T-helper 22 cell (primary cell): ENCODE results near the gene EFCAB5.
"Not testable (repeated sequence)": the region's sequence is repeated elsewhere in the genome, so short reads cannot be mapped to it uniquely, and the experiment has no call there.

Source experiments
- DNase-seq: peaks from one replicate; pipeline ENCODE4 v3.0.0-alpha.2; 2020; ENCODE audit warnings: low read depth

EFCAB5 gene

GRCh38 chr17:29941334-29941733 lies at the start of gene EFCAB5:
EFCAB5 (plus strand) TSS chr17:29941634; CDS start chr17:29941797, 163 bp downstream.
- no peak for DNase-seq

DNA sequence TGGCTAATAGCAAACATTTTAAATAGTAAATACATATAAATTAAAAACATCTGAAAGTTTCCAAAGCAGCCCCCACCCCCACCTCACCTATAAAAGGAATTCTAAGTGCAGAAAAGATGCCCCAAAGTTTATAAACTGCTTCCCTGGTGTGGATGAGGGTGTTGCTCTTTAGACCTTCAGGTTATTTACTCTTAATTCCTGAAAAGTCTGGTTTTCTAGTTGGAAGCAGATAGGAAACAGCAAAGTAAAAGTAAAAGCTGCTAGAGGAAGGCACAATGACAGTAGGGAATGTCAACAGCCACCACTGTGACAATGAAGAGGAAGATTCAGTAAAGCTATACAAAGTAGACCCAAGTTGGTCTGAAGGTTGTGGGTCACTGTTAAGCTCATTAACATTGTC lies 49.2 kb upstream of the EFCAB5 start:
- DNase-seq: no peak

DNA sequence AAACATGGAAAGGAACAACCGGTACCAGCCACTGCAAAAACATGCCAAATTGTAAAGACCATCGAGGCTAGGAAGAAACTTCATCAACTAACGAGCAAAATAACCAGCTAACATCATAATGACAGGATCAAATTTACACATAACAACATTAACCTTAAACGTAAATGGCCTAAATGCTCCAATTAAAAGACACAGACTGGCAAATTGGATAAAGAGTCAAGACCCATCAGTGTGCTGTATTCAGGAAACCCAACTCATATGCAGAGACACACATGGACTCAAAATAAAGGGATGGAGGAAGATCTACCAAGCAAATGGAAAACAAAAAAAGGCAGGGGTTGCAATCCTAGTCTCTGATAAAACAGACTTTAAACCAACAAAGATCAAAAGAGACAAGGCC lies 44.3 kb upstream of the EFCAB5 start:
- not testable (repeated sequence) for DNase-seq

GRCh38 chr17:29903471-29903870 lies 38.0 kb upstream of the EFCAB5 start:
- no peak for DNase-seq

DNA sequence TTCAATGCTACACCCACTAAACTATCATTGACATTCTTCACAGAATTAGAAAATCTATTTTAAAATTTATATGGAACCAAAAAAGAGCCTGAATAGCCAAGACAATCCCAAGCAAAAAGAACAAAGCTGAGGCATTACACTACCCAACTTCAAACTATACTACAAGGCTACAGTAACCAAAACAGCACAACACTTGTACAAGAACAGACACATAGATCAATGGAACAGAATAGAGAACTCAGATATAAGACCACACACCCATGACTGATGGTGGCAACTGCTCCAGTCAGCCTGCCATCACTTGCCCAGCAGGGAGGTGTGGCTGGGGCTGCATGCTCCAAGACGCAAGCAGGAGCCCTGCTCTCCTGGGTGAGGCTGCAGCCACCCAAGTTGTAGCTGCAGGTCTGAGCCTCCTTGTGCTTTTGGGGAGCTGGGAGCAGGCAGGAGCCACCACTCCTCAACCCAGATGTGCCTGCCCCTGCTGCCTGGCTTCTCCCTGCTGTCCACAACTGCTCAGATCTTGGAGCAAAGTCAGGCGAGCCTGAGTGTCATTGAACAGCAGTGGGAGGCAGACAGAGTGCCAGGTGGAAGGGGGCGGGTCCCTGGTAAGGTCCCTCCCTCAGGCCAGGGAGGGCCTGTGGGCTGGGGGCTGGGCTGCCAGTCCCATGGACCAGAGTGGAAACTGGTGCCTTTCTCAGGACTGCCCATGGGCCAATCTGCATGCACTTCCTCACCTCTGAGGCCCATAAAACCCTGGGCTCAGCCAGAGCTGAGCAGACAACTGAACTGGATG lies 36.2 kb upstream of the EFCAB5 start:
- no peak for DNase-seq

- no peak for DNase-seq
Measured at GRCh38 chr17:29905879-29906167, 35.6 kb upstream of the EFCAB5 start.

DNA sequence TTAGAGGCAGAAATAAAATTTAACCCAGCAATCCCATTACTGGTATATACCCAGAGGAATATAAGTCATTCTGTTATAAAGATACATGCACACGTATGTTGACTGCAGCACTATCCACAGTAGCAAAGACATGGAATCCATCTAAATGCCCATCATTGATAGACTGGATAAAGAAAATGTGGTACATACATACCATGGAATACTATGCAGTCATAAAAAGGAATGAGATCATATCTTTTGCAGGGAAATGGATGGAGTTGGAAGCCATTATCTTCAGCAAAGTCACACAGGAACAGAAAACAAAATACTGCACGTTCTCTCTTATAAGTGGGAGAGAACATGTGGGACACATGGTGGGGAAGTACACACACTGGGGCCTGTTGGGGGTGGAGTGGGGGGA lies 34.5 kb upstream of the EFCAB5 start:
- no peak for DNase-seq

GRCh38 chr17:29909236-29910003 lies 32.0 kb upstream of the EFCAB5 start:
- no peak for DNase-seq

- no peak for DNase-seq
Measured at GRCh38 chr17:29911641-29912177, 29.7 kb upstream of the EFCAB5 start.

DNA sequence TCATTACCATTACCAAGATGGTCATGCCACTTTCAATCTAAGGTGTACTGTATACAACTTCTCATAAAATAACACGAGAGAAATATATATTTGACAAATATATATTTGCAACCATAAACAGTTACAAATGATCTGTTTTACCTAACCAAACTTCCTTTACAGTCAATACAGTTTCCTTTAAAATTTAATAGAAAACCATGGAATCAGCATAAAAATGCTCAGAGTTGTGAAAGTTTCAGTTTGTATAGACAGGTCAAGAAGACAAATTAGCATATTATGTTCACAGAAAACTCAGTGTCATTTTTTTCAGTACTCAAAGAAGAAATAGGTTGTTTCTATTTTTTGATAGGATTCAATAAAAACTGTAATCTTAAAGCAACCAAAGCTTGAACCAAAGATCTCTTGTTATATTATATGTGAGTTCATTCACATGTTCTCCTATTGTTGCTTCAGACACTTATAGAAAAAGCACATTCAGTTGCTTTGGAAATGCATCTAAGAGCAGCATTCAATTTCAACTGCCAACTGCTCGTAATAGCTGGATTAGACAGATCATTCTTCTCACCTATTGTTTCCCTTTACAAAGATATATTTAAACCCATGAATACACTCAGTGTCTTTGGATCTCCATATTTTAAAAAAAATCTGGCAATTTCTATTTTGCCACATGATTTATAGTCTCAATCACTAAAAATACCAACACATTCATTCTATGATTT lies 26.5 kb upstream of the EFCAB5 start:
- no peak for DNase-seq

DNA sequence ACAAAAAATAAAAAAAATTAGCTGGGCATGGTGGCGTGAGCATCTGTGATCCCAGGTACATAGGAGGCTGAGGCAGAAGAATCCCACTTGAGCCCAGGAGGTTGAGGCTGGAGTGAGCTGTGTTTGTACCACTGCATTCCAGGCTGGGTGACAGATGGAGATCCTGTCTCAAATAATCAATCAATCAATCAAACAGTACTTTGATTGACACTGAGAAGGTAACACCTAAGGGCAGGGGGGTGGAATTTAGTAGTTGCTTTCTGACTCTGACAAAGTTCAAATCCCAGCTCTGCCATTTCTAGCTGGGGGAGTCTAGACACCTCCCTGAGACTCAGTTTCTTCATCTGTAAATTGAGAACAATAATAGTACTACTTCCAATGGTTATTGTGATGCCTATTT lies 23.4 kb upstream of the EFCAB5 start:
- no peak for DNase-seq

DNA sequence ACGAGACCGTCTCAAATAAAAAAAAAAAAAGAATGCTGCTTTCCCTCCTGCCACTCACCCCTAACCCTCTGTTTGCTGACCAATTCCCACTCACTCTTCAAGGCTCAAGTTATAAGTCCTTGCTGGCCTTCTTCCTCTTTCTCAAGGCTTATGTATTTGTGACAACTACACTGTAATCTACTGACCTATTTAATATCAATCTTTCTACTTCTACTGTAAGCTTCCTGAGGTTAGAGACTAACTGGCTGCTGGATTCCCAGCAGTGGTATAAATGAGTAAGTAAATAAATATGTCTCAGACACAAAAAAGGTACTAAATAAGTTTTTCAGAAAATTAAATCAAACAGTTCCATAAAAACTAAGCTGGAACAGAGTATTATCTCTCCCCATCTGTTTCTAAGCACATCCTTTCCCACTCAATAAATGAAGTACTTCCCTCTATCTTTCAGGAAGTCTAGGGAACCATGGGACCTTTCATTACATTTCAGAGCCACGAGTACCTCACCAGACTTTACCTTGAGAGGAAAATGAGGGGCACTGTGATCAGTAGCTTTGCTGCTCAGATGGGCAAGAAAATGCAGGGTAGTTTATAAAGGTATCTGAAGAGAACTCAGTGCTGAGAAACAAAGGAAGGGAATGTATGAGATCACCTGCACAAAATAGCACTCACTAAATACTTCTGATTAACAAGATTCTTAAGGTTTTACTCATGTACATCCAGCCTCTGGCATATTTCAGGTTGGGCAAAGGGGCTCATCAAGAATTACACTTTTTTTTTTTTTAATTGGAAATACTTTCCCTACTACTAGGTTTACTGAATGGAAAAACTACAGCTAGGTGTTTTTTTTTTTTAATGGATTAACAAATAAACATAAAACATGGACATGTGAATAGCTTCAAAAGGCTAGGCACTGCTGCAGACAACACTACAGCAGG lies 22.2 kb upstream of the EFCAB5 start:
- no peak for DNase-seq

- no peak for DNase-seq
Measured at GRCh38 chr17:29924786-29925185, 16.6 kb upstream of the EFCAB5 start.

DNA sequence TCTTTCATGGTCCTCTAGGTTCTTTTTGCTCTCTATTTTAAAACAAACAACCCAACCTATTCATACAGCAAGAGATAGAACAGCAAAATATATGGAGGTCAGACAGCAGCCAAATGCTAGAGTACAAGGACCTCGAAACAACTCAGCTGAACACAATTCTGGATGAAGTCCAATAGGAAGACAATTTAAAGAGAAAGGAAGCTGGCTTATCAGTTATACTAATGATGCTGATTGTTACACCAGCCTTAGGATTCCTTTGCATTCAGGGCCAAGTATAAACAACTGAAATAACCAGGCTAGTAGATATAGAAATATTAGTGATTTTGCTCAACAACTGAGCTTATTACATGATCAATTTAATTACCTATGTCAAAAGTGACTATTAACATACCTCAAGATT lies 13.9 kb upstream of the EFCAB5 start:
- DNase-seq: no peak

DNA sequence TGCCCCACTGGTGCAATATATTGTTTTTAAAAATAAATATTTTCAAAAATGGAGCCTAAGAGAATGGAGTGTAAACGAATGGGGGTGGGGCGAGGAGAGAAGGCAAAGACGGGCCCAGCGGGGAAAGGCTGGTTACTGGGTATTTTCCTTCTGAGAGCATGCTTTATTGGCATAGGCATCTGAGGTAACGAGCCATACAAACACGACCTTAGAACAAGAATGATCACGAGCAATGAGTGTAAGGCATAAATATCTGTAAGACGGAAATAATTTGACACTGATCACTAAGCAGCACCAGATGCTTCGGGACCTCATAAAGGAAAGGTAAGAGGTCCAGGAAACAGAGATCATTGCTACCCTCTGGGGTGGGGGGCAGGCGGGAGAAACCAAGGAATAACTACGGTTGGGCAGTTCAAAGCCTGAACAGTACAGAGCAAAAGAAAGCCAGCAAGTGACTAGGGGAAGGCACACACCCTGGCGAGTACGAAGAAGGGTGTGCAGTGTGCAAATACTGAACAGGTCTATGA lies 12.4 kb upstream of the EFCAB5 start:
- DNase-seq: no peak

- DNase-seq: peak; percentile 83
Measured at GRCh38 chr17:29929533-29930408, 11.7 kb upstream of the EFCAB5 start, which contains the start of gene SSH2. SSH2 (minus strand) TSS chr17:29930228; CDS start chr17:29930000, 228 bp downstream.

GRCh38 chr17:29930409-29931010 lies 10.9 kb upstream of the EFCAB5 start:
- no peak for DNase-seq

DNA sequence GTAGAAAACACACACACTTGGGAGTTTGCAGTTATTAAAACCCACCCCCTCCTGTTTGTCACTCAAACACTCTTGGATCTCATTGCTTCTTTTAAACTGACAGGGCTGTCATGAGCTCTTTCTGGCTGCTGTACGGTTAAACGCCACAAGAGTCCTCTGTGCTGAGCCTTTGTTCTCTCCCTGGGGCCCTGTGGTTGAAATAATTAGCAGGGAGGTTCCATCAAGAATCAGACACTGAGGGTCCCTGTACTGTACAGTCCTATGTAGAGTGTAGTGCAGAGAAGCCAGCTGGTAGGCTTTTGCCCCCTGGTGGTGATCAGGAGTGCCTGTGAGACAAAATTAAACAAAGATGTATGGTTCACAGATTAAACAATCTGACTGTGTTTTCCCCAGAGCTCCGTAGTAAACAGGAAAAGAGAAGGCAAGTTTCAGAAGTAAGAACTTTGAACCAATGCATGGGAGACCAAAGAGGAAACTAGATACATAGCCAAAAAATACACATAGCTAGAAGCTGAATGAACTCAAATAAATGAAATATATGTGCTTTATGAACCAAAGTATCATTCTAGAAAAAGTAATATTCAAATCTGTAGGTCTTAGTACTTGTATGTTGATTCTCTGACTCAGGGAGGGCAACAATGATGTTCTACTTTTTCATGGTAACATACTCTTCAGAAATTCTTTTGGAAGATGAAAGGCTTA lies 10.1 kb upstream of the EFCAB5 start:
- peak; percentile 56 for DNase-seq

GRCh38 chr17:29933379-29933778 lies 8.1 kb upstream of the EFCAB5 start:
- DNase-seq: no peak
